HCT116 (cell line): ENCODE measurements around the gene AFAP1L1. TPM values are rescaled to one million over a fixed set of nuclear protein-coding genes. Genes with fewer than 3 reads are reported as not detected.

Source experiments
- ATAC-seq: fragments of 200-7000 bp; cut with Tn5 transposase; 2 replicates; pipeline ENCODE4 v1.9.1; 2020; ENCODE audit warnings: mild to moderate bottlenecking, moderate library complexity
- BruUV-seq: library from RNA; stranded (reverse); fragments of 400-500 nt; replicated peaks from 2 replicates; lab custom pipeline; 2021; lab: Mats Ljungman, UMichigan
- CTCF ChIA-PET: fragments of 300-600 bp; sonication (Branson Sonifier 250); formaldehyde crosslinking; loops from one replicate; lab custom pipeline; 2021; ENCODE audit warnings: antibody characterized with exemption; lab: Charles Lee
- POLR2A ChIA-PET: fragments of 300-600, 350-600 bp; sonication (Branson Sonifier 250); formaldehyde crosslinking; loops from one replicate; lab custom pipeline; 2021; ENCODE audit warnings: antibody characterized with exemption; lab: Charles Lee
- RAD21 ChIA-PET, 2 experiments: fragments of 300-600 bp; sonication (Branson Sonifier 250); formaldehyde crosslinking; loops; one replicate each; lab custom pipeline; 2023; ENCODE audit warnings: low total read pairs in 2 of 2; ENCODE audit not compliant: uncharacterized antibody in 2 of 2, unreplicated experiment in 2 of 2, low non-redundant PET in 1 of 2; lab: Charles Lee
- DNase-seq: peaks from one replicate; pipeline ENCODE4 v3.0.0-alpha.2; 2010; ENCODE audit warnings: low read depth, low spot score
- H2AFZ ChIP-seq: fragments of 200-600 bp; shearing (Covaris generic), sonication (generic); 2 replicates; pipeline ENCODE4 v1.6.1; 2017; ENCODE audit warnings: low read depth, mixed run types, mixed read lengths, antibody characterized with exemption, low read length; ENCODE audit not compliant: poor library complexity, severe bottlenecking
- H3K27ac ChIP-seq: 2 replicates; pipeline ENCODE4 v1.5.1; 2012; ENCODE audit warnings: low read depth, low read length
- H3K27me3 ChIP-seq: fragments of 200-600 bp; sonication (generic); 2 replicates; pipeline ENCODE4 v1.6.1; 2016; ENCODE audit warnings: mixed run types, low read length, mixed read lengths; ENCODE audit not compliant: insufficient read depth
- H3K36me3 ChIP-seq, 2 experiments: fragments of 200-500 bp in 1 of 2; fragments of 200-600 bp in 1 of 2; sonication (Bioruptor generic) in 1 of 2; sonication (generic) in 1 of 2; 2 replicates each; pipeline versions ENCODE4 v1.5.1 to v1.6.1; 2014 to 2016; ENCODE audit warnings: low read length in 2 of 2, inconsistent platforms in 1 of 2, mixed read lengths in 1 of 2, mixed run types in 1 of 2; ENCODE audit not compliant: insufficient read depth in 2 of 2, control insufficient read depth in 1 of 2
- H3K4me1 ChIP-seq, 2 experiments: fragments of 200-600 bp in 1 of 2; sonication (generic) in 1 of 2; 2 replicates each; pipeline versions ENCODE4 v1.5.1 to v1.6.1; 2012 to 2017; ENCODE audit warnings: low read length in 2 of 2, inconsistent platforms in 1 of 2, mild to moderate bottlenecking in 1 of 2, mixed read lengths in 1 of 2, mixed run types in 1 of 2, moderate library complexity in 1 of 2; ENCODE audit not compliant: insufficient read depth in 2 of 2, control insufficient read depth in 1 of 2
- H3K4me2 ChIP-seq: fragments of 200-600 bp; sonication (generic); 2 replicates; pipeline ENCODE4 v1.6.1; 2017; ENCODE audit warnings: mixed run types, low read length, mixed read lengths
- H3K4me3 ChIP-seq, 2 experiments: fragments of 200-600 bp in 1 of 2; sonication (generic) in 1 of 2; replicated peaks in 1 of 2; 2 replicates each; pipeline ENCODE4 v1.5.1; 2011 to 2016; ENCODE audit warnings: low read length in 2 of 2, control low read depth in 1 of 2, low read depth in 1 of 2, mild to moderate bottlenecking in 1 of 2, mixed read lengths in 1 of 2, mixed run types in 1 of 2
- H3K79me2 ChIP-seq: fragments of 200-600 bp; sonication (generic); 2 replicates; pipeline ENCODE4 v1.6.1; 2017; ENCODE audit warnings: mild to moderate bottlenecking, mixed run types, low read length, moderate library complexity, mixed read lengths; ENCODE audit not compliant: insufficient read depth
- H3K9ac ChIP-seq: fragments of 200-600 bp; sonication (generic); 2 replicates; pipeline ENCODE4 v1.6.1; 2016; ENCODE audit warnings: low read length, mixed read lengths
- H3K9me2 ChIP-seq: fragments of 200-600 bp; sonication (generic), shearing (Covaris generic); 2 replicates; pipeline ENCODE4 v1.6.1; 2017; ENCODE audit warnings: mixed run types, mild to moderate bottlenecking, moderate library complexity; ENCODE audit not compliant: insufficient read depth
- H3K9me3 ChIP-seq, 2 experiments: fragments of 200-500 bp in 1 of 2; fragments of 200-600 bp in 1 of 2; sonication (Bioruptor generic) in 1 of 2; sonication (generic) in 1 of 2; 2 replicates each; pipeline ENCODE4 v1.6.1; 2014 to 2017; ENCODE audit warnings: low read length in 2 of 2, mixed read lengths in 2 of 2, inconsistent platforms in 1 of 2, low read depth in 1 of 2, mild to moderate bottlenecking in 1 of 2, mixed run types in 1 of 2, moderate library complexity in 1 of 2; ENCODE audit not compliant: control insufficient read depth in 1 of 2, insufficient read depth in 1 of 2
- H4K20me1 ChIP-seq: fragments of 200-600 bp; sonication (generic), shearing (Covaris generic); 2 replicates; pipeline ENCODE4 v1.6.1; 2017; ENCODE audit warnings: mixed run types, mild to moderate bottlenecking, moderate library complexity; ENCODE audit not compliant: insufficient read depth
- CEBPB ChIP-seq: IDR thresholded peaks from 2 replicates; pipeline ENCODE4 v1.6.1; 2012; ENCODE audit warnings: low read depth
- CTCF ChIP-seq, 3 experiments: fragments of 200-600 bp in 1 of 3; sonication (generic) in 1 of 3; IDR thresholded peaks in 2 of 3; conservative IDR thresholded peaks in 1 of 3; 2 replicates each; pipeline ENCODE4 v1.5.1; 2012 to 2017; ENCODE audit warnings: low read depth in 2 of 3, low read length in 2 of 3, antibody characterized with exemption in 1 of 3, borderline replicate concordance in 1 of 3, control low read depth in 1 of 3, mild to moderate bottlenecking in 1 of 3, mixed read lengths in 1 of 3, mixed run types in 1 of 3, moderate library complexity in 1 of 3; ENCODE audit not compliant: insufficient read depth in 1 of 3
- EGR1 ChIP-seq: IDR thresholded peaks from 2 replicates; pipeline ENCODE4 v1.6.1; 2012; ENCODE audit warnings: low read depth
- intact Hi-C: fragments of 100-400 bp; cut with micrococcal nuclease; formaldehyde crosslinking; loops from 2 replicates; pipeline ENCODE4 v1.10.0; 2022
- total RNA-seq: library from RNA; stranded (reverse); gene quantifications from one replicate; pipeline ENCODE4 v1.2.1, GENCODE V29; 2021; ENCODE audit not compliant: unreplicated experiment

AFAP1L1 gene
- total RNA-seq, 1 experiment from 2014 or later = 4.3 TPM

DNA sequence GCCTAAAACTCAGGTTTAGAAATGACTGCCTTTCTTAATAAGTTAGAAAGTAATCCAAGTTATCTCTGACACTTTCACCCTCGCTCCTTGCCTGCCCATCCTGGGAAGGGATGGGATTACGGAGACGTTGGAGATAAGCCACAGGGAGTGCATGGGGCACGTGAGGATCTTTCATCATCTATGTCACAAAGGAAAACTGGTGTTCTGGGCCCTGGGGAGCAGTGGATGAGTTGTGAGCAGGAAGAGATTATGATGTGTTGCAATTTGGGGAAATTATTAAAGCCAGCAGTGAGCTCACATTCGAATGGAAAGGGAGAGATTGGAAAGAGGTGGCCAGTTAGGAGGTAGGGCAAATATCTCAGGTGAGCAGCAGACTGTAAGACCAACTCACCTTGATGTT, 12.8 kb downstream of the AFAP1L1 start:
- Histone ChIP-seq H3K4me1 (no peaks in the 10 kb centered on the region), H3K27me3 (no peaks in the 10 kb centered on the region), H3K27ac (no peak overlapping the region), H4K20me1 (no peaks in the 10 kb centered on the region), H3K9ac (no peak overlapping the region), H3K9me2 (no peaks in the 10 kb centered on the region), H3K4me3 (no peak overlapping the region)
- intact Hi-C loops = no loop called here
- ChIA-PET POLR2A (no interaction called here), RAD21 (no interaction called here)
- BruUV-seq = no TSS peak
- ATAC-seq (no peak), DNase-seq (no peak)
- TF ChIP-seq CTCF (IDR thresholded peaks at IDR 0.05 in 2 of 3, conservative IDR thresholded peaks at IDR 0.05 in 1 of 3; ENCODE audit: borderline replicate concordance in 1 of 3, insufficient read depth in 1 of 3, low read depth in 2 of 3, low read length in 2 of 3) (no peak), EGR1 (no peak)
- TF ChIP-seq, all 23 proteins: peak for 0
- H2AFZ ChIP-seq = no peak overlapping the region
- H3K79me2 ChIP-seq = no peaks in the 10 kb centered on the region
- H3K36me3 ChIP-seq = no peaks in the 10 kb centered on the region
- CTCF ChIA-PET = no interaction called here
- no peaks in the 10 kb centered on the region for H3K9me3 ChIP-seq
- no peak overlapping the region for H3K4me2 ChIP-seq

- ChIA-PET POLR2A (no interaction called here), RAD21 (no interaction called here), CTCF (no interaction called here)
- Histone ChIP-seq H2AFZ (no peak overlapping the region), H3K79me2 (no peaks in the 10 kb centered on the region), H3K4me2 (no peak overlapping the region), H4K20me1 (no peaks in the 10 kb centered on the region), H3K4me1 (no peaks in the 10 kb centered on the region), H3K27me3 (no peaks in the 10 kb centered on the region), H3K9ac (no peak overlapping the region), H3K36me3 (no peaks in the 10 kb centered on the region), H3K27ac (no peak overlapping the region), H3K9me3 (no peaks in the 10 kb centered on the region), H3K9me2 (no peaks in the 10 kb centered on the region), H3K4me3 (no peak overlapping the region)
- no peak for ATAC-seq
- no TSS peak for BruUV-seq
- TF ChIP-seq CEBPB = no peak
- DNase-seq = no peak
- intact Hi-C loops = no loop called here
Measured at GRCh38 chr5:149285153-149285552, 13.5 kb downstream of the AFAP1L1 start.
